ENCODE measurements around the gene RBBP4. TPM values are rescaled to one million over a fixed set of nuclear protein-coding genes. Genes with fewer than 3 reads are reported as not detected.
A peak's percentile ranks its signal among the peaks of the same experiment; 100 is the strongest.

Gene RBBP4
- total and polyA plus RNA-seq, 2 of the 13 experiments (the other 11 are each of a cell fraction or from before 2014, with no cell fraction given), result 64.4 to 166 TPM

DNA sequence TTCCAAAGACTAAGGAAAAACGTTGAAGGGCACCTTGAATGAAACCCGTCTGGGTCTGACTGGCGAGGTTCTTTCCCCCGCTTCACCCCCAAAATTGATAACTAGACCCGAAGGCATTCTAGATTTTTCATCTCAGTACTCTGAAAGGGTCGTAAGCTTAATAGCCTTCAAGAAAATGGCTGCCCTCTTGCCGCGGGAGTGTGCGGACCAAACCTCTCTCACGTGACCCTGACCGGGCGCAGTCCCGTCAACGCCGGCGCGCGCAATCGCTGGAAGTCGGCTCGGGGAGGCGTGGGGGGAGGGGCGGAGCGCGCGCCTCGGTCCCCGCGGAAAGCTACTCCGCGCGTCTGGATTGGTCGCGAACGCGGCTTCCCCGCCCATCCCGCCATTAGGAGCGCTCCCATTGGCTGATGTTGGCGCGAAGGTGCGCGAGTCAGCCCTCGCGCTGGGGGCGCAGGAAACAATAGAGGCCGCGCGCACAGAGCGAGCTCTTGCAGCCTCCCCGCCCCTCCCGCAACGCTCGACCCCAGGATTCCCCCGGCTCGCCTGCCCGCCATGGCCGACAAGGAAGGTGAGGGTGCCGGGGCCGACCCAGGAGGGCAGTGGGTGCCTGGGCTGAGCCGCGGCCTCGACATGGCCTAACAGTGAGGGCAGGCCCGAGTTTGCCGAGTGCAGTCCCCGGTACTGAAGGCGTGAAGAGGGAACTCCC, at the start of gene RBBP4 (continued):
- TF ChIP-seq NR1H2 (CRISPR knock-in tag; IDR thresholded peaks at IDR 0.05; ENCODE audit: borderline replicate concordance, low read depth) (peak; percentile 90; the same call in 1 of the 2 replicates), IRX3 (CRISPR knock-in tag; IDR thresholded peaks at IDR 0.05; ENCODE audit: borderline replicate concordance, low read depth) (peak; percentile 72; the same call in 1 of the 2 replicates), IKZF1 (IDR thresholded peaks at IDR 0.05) (no peak), ZNF468 (CRISPR knock-in tag; IDR thresholded peaks at IDR 0.05) (no peak; the same call in 1 of the 2 replicates), MEF2D (CRISPR knock-in tag; IDR thresholded peaks at IDR 0.05) (peak; percentile 66), ZNF343 (CRISPR knock-in tag; IDR thresholded peaks at IDR 0.05) (peak; percentile 86; the same call in 1 of the 2 replicates), HNRNPLL (IDR thresholded peaks at IDR 0.05; ENCODE audit: low read depth, low read length, poor library complexity, severe bottlenecking) (peak; percentile 95), DPF2 (CRISPR knock-in tag; IDR thresholded peaks at IDR 0.05; ENCODE audit: borderline replicate concordance, low read depth) (no peak), SIN3B (IDR thresholded peaks at IDR 0.05; ENCODE audit: low read length) (no peak)
- TF ChIP-seq, protein P1, sequence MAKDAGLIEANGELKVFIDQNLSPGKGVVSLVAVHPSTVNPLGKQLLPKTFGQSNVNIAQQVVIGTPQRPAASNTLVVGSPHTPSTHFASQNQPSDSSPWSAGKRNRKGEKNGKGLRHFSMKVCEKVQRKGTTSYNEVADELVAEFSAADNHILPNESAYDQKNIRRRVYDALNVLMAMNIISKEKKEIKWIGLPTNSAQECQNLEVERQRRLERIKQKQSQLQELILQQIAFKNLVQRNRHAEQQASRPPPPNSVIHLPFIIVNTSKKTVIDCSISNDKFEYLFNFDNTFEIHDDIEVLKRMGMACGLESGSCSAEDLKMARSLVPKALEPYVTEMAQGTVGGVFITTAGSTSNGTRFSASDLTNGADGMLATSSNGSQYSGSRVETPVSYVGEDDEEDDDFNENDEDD (CRISPR knock-in tag; IDR thresholded peaks at IDR 0.05; ENCODE audit: borderline replicate concordance), result peak; percentile 96; the same call in 1 of the 2 replicates
- TF ChIP-seq, protein P2, sequence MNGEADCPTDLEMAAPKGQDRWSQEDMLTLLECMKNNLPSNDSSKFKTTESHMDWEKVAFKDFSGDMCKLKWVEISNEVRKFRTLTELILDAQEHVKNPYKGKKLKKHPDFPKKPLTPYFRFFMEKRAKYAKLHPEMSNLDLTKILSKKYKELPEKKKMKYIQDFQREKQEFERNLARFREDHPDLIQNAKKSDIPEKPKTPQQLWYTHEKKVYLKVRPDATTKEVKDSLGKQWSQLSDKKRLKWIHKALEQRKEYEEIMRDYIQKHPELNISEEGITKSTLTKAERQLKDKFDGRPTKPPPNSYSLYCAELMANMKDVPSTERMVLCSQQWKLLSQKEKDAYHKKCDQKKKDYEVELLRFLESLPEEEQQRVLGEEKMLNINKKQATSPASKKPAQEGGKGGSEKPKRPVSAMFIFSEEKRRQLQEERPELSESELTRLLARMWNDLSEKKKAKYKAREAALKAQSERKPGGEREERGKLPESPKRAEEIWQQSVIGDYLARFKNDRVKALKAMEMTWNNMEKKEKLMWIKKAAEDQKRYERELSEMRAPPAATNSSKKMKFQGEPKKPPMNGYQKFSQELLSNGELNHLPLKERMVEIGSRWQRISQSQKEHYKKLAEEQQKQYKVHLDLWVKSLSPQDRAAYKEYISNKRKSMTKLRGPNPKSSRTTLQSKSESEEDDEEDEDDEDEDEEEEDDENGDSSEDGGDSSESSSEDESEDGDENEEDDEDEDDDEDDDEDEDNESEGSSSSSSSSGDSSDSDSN (CRISPR knock-in tag; IDR thresholded peaks at IDR 0.05), result peak; percentile 91
- TF ChIP-seq, protein P3, sequence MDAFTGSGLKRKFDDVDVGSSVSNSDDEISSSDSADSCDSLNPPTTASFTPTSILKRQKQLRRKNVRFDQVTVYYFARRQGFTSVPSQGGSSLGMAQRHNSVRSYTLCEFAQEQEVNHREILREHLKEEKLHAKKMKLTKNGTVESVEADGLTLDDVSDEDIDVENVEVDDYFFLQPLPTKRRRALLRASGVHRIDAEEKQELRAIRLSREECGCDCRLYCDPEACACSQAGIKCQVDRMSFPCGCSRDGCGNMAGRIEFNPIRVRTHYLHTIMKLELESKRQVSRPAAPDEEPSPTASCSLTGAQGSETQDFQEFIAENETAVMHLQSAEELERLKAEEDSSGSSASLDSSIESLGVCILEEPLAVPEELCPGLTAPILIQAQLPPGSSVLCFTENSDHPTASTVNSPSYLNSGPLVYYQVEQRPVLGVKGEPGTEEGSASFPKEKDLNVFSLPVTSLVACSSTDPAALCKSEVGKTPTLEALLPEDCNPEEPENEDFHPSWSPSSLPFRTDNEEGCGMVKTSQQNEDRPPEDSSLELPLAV (CRISPR knock-in tag; conservative IDR thresholded peaks at IDR 0.05; ENCODE audit: low read depth), result no peak; the same call in none of the 2 replicates
- TF ChIP-seq, protein P4, sequence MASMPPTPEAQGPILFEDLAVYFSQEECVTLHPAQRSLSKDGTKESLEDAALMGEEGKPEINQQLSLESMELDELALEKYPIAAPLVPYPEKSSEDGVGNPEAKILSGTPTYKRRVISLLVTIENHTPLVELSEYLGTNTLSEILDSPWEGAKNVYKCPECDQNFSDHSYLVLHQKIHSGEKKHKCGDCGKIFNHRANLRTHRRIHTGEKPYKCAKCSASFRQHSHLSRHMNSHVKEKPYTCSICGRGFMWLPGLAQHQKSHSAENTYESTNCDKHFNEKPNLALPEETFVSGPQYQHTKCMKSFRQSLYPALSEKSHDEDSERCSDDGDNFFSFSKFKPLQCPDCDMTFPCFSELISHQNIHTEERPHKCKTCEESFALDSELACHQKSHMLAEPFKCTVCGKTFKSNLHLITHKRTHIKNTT (CRISPR knock-in tag; IDR thresholded peaks at IDR 0.05), result no peak
